Ovary (tissue), 3 donors: ENCODE data around the gene RNF175.

Experiments used
- POLR2A ChIP-seq: fragments of 450-650 bp; IDR thresholded peaks from one replicate; pipeline ENCODE4 v1.6.1; 2017; ENCODE audit warnings: antibody characterized with exemption, mild to moderate bottlenecking, moderate library complexity
- TF ChIP-seq, protein P1 (sequence below), 3 donors: fragments of 450-650 bp in 2 of 3; fragments of 200-600 bp in 1 of 3; IDR thresholded peaks; one replicate each; pipeline versions ENCODE4 v1.5.1 to v1.8.0; 2016 to 2022; ENCODE audit warnings: antibody characterized with exemption in 3 of 3, mild to moderate bottlenecking in 1 of 3
- donor health status: DM: no; HTN: no; CAD: no.

GRCh38 chr4:153776601-153777000, 16.8 kb upstream of the RNF175 start:
- no peak for TF ChIP-seq POLR2A
- TF ChIP-seq, protein P1, sequence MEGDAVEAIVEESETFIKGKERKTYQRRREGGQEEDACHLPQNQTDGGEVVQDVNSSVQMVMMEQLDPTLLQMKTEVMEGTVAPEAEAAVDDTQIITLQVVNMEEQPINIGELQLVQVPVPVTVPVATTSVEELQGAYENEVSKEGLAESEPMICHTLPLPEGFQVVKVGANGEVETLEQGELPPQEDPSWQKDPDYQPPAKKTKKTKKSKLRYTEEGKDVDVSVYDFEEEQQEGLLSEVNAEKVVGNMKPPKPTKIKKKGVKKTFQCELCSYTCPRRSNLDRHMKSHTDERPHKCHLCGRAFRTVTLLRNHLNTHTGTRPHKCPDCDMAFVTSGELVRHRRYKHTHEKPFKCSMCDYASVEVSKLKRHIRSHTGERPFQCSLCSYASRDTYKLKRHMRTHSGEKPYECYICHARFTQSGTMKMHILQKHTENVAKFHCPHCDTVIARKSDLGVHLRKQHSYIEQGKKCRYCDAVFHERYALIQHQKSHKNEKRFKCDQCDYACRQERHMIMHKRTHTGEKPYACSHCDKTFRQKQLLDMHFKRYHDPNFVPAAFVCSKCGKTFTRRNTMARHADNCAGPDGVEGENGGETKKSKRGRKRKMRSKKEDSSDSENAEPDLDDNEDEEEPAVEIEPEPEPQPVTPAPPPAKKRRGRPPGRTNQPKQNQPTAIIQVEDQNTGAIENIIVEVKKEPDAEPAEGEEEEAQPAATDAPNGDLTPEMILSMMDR (IDR thresholded peaks at IDR 0.05) = no peak
